Transverse colon (tissue), 4 donors: ENCODE results near the gene PLEKHH2. TPM values are rescaled to one million over a fixed set of nuclear protein-coding genes. Genes with fewer than 3 reads are reported as not detected.

Experiments used
- DNase-seq: peaks from one replicate; pipeline ENCODE4 v3.0.0-alpha.2; 2019
- H3K27ac ChIP-seq, 4 donors: fragments of 200-600 bp; sonication (generic); 2 replicates each; pipeline ENCODE4 v1.5.1; 2016 to 2018; ENCODE audit warnings: inconsistent platforms in 4 of 4
- H3K27me3 ChIP-seq: fragments of 200-600 bp; sonication (generic); 2 replicates; pipeline ENCODE4 v1.5.1; 2017; ENCODE audit warnings: inconsistent platforms
- H3K36me3 ChIP-seq, 4 donors: fragments of 200-600 bp; sonication (generic); 2 replicates each; pipeline ENCODE4 v1.5.1; 2017 to 2019; ENCODE audit warnings: inconsistent platforms in 4 of 4
- H3K4me1 ChIP-seq, 4 donors: fragments of 200-600 bp; sonication (generic); 2 replicates each; pipeline ENCODE4 v1.5.1; 2017 to 2020; ENCODE audit warnings: inconsistent platforms in 4 of 4
- H3K4me3 ChIP-seq, 4 donors: fragments of 200-600 bp; sonication (generic); 1 replicate in 1 of 4; 2 replicates in 3 of 4; pipeline versions ENCODE4 v1.5.1 to v1.6.1; 2017 to 2019; ENCODE audit warnings: inconsistent platforms in 4 of 4
- H3K9me3 ChIP-seq, 2 donors: fragments of 200-600 bp; sonication (generic); 2 replicates each; pipeline ENCODE4 v1.5.1; 2017 to 2019; ENCODE audit warnings: inconsistent platforms in 2 of 2
- CTCF ChIP-seq, 5 experiments: fragments of 200-600 bp in 3 of 5; fragments of 450-650 bp in 2 of 5; sonication (generic) in 3 of 5; IDR thresholded peaks; 1 replicate in 2 of 5; 2 replicates in 3 of 5; pipeline ENCODE4 v1.5.1; 2016 to 2017; ENCODE audit warnings: antibody characterized with exemption in 5 of 5, inconsistent platforms in 3 of 5, mild to moderate bottlenecking in 2 of 5, moderate library complexity in 1 of 5
- EP300 ChIP-seq: sonication (generic); formaldehyde crosslinking; IDR thresholded peaks from one replicate; pipeline ENCODE4 v1.6.1; 2017; ENCODE audit warnings: antibody characterized with exemption, low read depth
- POLR2A ChIP-seq: fragments of 450-650 bp; IDR thresholded peaks from one replicate; pipeline ENCODE4 v1.6.1; 2016; ENCODE audit warnings: antibody characterized with exemption, mild to moderate bottlenecking, moderate library complexity
- POLR2AphosphoS5 ChIP-seq, 3 donors: sonication (generic); formaldehyde crosslinking; IDR thresholded peaks; one replicate each; pipeline ENCODE4 v1.6.1; 2016; ENCODE audit warnings: antibody characterized with exemption in 3 of 3
- WGBS, 2 donors: methylation state at CpG; one replicate each; pipeline ENCODE4 v1.1.5; 2018; ENCODE audit warnings: low coverage in 1 of 2; 5-methylcytosine and 5-hydroxymethylcytosine counted together
- in situ Hi-C, 4 donors: fragments of 200-750 bp; cut with MboI; loops; one replicate each; pipeline versions ENCODE4 v1.15.0 to v1.15.1; 2017; ENCODE audit warnings: low sequenced_read_pairs in 3 of 4, low pct_ligation_motif_present in 1 of 4, low pct_unique_long_range_greater_than_20kb in 1 of 4
- intact Hi-C: fragments of 100-400 bp; cut with DNase I; formaldehyde crosslinking; loops from one replicate; pipeline ENCODE4 v1.15.1; 2023; ENCODE audit warnings: low total_unique reads
- total RNA-seq, 4 donors: library from RNA; depleted of rRNA; stranded (reverse); fragments of >200 nt; gene quantifications; one replicate each; pipeline ENCODE4 v1.1.0, GENCODE V29; 2016

The PLEKHH2 gene
- total RNA-seq, 4 donors from 2014 or later: 7.2 to 32.4 (median 12.3) TPM

DNA sequence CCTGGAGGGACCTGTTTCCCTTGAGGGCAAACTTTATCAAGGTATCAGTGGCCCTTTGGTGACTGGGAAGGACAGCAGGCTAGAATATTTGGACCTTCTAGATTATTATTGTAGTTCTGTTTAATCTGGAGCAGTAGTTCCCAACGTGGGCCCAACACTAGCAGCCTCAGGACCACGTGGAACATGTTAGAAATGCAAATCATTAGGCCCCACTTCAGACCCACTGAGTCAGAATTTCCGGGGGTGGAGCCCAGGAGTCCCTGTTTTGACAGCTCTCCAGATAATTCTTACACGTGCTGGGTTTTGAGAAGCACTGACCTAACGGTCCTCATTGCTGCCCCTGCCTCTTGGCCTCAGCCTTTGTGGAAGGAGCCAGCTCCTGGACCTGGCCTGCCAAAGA, 111.3 kb downstream of the PLEKHH2 start:
- Histone ChIP-seq H3K4me3 (no peak overlapping the region), H3K27ac (no peak overlapping the region), H3K4me1 (peaks cover 0 to 5% (median 2%) of the 10 kb centered on the region in 4 donors), H3K27me3 (no peaks in the 10 kb centered on the region), H3K36me3 (no peaks in the 10 kb centered on the region), H3K9me3 (no peaks in the 10 kb centered on the region)
- no peak for TF ChIP-seq POLR2A
- TF ChIP-seq CTCF (IDR thresholded peaks at IDR 0.05): no peak
- TF ChIP-seq POLR2AphosphoS5 (IDR thresholded peaks at IDR 0.05): no peak
- TF ChIP-seq EP300: no peak
- 56 to 71% methylated on average over 1 to 5 of the region's 5 CpGs for WGBS, 2 donors
- intact Hi-C loops: no loop called here
- in situ Hi-C loops: no loop called here
- no peak for DNase-seq

GRCh38 chr2:43749583-43749982, 112.5 kb downstream of the PLEKHH2 start:
- H3K9me3 ChIP-seq: no peaks in the 10 kb centered on the region
- intact Hi-C loops: no loop called here
- H3K4me3 ChIP-seq: no peak overlapping the region
- no peak for TF ChIP-seq POLR2A
- TF ChIP-seq EP300: no peak
- no peak for TF ChIP-seq CTCF (IDR thresholded peaks at IDR 0.05)
- in situ Hi-C loops: no loop called here
- H3K36me3 ChIP-seq: no peaks in the 10 kb centered on the region
- no peak for DNase-seq
- no peak overlapping the region for H3K27ac ChIP-seq
- H3K27me3 ChIP-seq: no peaks in the 10 kb centered on the region
- 82 to 87% methylated on average over 3 of the region's 3 CpGs for WGBS, 2 donors
- peaks cover 0 to 5% (median 2%) of the 10 kb centered on the region in 4 donors for H3K4me1 ChIP-seq

DNA sequence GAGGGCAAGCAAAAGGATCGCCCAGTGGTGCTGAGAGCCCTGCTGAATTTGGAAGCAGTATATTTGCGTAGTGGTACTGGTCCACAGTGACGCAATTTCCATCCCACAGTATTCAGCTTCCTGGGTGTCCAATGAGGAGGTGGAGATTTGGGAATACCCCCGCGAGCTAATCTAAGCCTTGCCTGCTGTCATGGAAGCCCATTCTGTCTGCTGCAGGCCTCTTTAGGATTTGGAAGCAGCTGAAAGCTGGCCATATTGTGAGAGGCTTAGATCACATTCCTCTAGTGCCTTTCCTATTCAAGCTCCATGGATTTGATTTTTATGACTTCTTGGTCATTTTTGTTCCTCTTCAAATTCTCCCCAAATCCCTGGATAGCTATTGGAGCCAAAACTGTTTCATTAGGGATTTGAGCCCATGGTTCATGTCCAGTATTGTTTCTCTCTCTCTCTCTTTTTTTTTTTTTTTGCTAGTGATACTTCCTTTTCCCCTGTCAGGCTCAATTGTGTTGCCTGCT, 114.5 kb downstream of the PLEKHH2 start:
- DNase-seq: no peak
- 84% methylated on average over 5 of the region's 5 CpGs; no CpG with 5 or more reads in 1 of the 2 donors for WGBS, 2 donors
- no peak overlapping the region for H3K4me3 ChIP-seq
- in situ Hi-C loops: no loop called here
- TF ChIP-seq EP300: no peak
- TF ChIP-seq CTCF (IDR thresholded peaks at IDR 0.05): no peak
- no peak for TF ChIP-seq POLR2A
- no peak for TF ChIP-seq POLR2AphosphoS5 (IDR thresholded peaks at IDR 0.05)
- intact Hi-C loops: no loop called here
- no peaks in the 10 kb centered on the region for H3K27me3 ChIP-seq
- H3K9me3 ChIP-seq: no peaks in the 10 kb centered on the region
- no peak overlapping the region for H3K27ac ChIP-seq
- H3K36me3 ChIP-seq: no peaks in the 10 kb centered on the region
- H3K4me1 ChIP-seq: no peaks in the 10 kb centered on the region

DNA sequence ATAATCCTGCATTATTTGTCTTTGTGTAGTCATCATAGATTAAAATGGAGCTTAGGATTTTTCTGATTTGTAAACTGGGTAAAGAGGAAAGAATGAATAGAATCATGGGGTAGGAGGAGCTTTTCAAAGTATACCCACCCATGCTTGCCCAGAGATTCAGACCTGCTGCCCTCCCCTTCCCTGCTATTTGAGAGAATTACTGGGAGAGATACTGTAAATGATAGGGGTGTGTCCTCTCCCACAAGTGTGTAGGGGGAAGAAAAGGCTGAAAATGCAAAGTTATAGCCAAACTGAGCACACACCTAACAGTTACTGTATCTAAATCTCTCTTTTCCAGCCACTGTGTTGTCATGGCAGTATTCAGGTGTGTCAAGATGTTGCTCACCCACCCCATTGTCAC, 115.2 kb downstream of the PLEKHH2 start:
- H3K27ac ChIP-seq: no peak overlapping the region
- in situ Hi-C loops: no loop called here
- H3K4me1 ChIP-seq: no peaks in the 10 kb centered on the region
- H3K36me3 ChIP-seq: no peaks in the 10 kb centered on the region
- no peak overlapping the region for H3K4me3 ChIP-seq
- TF ChIP-seq POLR2A: no peak
- no peak for TF ChIP-seq EP300
- TF ChIP-seq CTCF (IDR thresholded peaks at IDR 0.05): no peak
- no peak for TF ChIP-seq POLR2AphosphoS5 (IDR thresholded peaks at IDR 0.05)
- no peak for DNase-seq
- H3K27me3 ChIP-seq: no peaks in the 10 kb centered on the region
- no peaks in the 10 kb centered on the region for H3K9me3 ChIP-seq
- intact Hi-C loops: no loop called here
